ENCODE data around the gene ZNF770. TPM values are rescaled to one million over a fixed set of nuclear protein-coding genes. Genes with fewer than 3 reads are reported as not detected.
A peak's percentile ranks its signal among the peaks of the same experiment; 100 is the strongest.

ZNF770 gene
- polyA plus RNA-seq, 1 donor (not counting 4 experiments of a cell fraction or from before 2014, with no cell fraction given) = 35.9 TPM

DNA sequence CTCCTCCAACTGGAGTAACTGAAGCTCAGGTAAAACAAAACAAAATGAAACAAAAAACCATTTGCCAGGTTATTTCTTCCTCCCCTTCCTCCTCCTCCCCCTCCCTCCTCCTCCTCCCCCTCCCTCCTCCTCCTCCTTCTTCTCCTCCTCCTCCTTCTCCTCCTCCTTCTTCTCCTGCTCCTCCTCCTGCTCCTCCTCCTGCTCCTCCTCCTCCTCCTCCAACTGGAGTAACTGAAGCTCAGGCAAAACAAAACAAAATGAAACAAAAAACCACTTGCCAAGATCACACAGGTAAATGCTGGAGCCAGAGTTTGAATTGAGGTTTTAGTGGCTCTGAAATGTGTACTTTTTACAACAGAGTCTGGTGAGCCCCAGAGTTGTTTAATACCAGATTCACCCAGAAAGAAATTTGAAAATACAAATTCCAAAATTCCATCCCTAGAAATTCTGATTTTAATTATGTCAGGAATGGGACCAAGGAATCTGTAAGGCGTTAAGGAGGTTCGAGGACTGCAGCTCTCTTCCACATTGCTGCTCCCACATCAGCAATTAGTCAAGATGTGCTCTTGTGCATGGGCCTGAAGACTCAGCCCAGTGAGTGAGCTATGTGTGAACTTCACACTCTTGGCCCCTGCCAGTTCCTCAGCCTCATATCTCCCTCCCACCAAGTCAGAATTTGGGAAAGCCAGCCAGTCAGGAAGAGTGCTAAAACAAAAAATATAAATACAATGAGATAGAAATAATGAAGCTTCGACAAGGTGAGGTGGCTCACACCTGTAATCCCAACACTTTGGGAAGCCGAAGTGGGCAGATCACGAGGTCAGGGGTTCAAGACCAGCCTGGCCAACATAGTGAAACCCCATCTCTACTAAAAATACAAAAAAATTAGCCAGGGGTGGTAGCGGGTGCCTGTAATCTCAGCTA, 31.6 kb upstream of the ZNF770 start:
- Histone ChIP-seq H3K4me3 (ENCODE audit: control insufficient read depth in 2 of 3, extremely low read depth in 1 of 3, insufficient read depth in 2 of 3, low read depth in 1 of 3, low read length in 3 of 3) (no peak overlapping the region), H3K4me1 (ENCODE audit: control insufficient read depth, extremely low read depth, insufficient read depth, low read length) (no peaks in the 10 kb centered on the region), H3K27me3 (ENCODE audit: control insufficient read depth, extremely low read depth, insufficient read depth, low read length) (no peaks in the 10 kb centered on the region), H3K4me2 (ENCODE audit: control insufficient read depth, extremely low read depth, insufficient read depth, low read depth, low read length) (peak overlapping the region; percentile 46), H3K9ac (ENCODE audit: control insufficient read depth, extremely low read depth, insufficient read depth, low read length) (no peak overlapping the region), H3K27ac (ENCODE audit: control insufficient read depth, insufficient read depth, low read length) (no peak overlapping the region), H2AFZ (ENCODE audit: control insufficient read depth, low read length) (peak overlapping the region; percentile 14), H3K9me1 (ENCODE audit: control insufficient read depth, extremely low read depth, insufficient read depth, low read length) (no peaks in the 10 kb centered on the region), H4K20me1 (ENCODE audit: control insufficient read depth, extremely low read depth, insufficient read depth, low read length) (no peaks in the 10 kb centered on the region), H3K9me3 (ENCODE audit: control insufficient read depth, low read depth, low read length) (no peaks in the 10 kb centered on the region), H3K79me2 (ENCODE audit: control insufficient read depth, insufficient read depth, low read length) (no peaks in the 10 kb centered on the region), H3K36me3 (ENCODE audit: control insufficient read depth in 2 of 2, extremely low read depth in 1 of 2, insufficient read depth in 2 of 2, low read length in 2 of 2) (no peaks in the 10 kb centered on the region)
- DNase-seq (ENCODE audit: low read depth, low spot score) (peak; percentile 21), FAIRE-seq (no peak)
- no peak for TF ChIP-seq EZH2 (IDR thresholded peaks at IDR 0.05; ENCODE audit: low read length)
- no peak for TF ChIP-seq CTCF (optimal IDR thresholded peaks at IDR 0.05 in 1 of 3, IDR thresholded peaks at IDR 0.05 in 1 of 3, conservative IDR thresholded peaks at IDR 0.05 in 1 of 3; ENCODE audit: extremely low read depth in 1 of 3, insufficient read depth in 2 of 3, low read length in 3 of 3)
- dilution Hi-C loops (cut with MboI; ENCODE audit: extremely low pct_ligation_motif_present, low sequenced_read_pairs) = no loop called here

DNA sequence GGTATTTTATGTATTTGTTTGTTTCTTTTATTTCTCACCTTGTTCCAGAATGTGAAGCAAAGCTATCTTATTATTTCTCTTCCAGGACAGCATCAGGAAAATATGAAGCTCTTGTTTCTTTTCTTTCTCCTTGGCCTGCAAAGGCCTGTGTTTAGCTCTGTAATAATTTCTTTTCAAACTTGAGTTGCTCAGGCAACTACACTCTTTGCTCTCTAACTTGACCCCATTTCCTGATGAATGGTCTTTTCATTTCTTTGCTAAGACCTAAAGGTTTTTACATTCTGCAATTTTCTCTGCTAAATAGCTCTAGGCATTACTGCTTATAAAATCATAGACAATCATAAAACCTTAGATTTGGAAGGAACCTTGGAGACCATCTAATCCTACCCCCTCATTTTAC, 26.2 kb upstream of the ZNF770 start:
- no peak for FAIRE-seq
- no peak for TF ChIP-seq EZH2 (IDR thresholded peaks at IDR 0.05; ENCODE audit: low read length)
- no peak for TF ChIP-seq CTCF (optimal IDR thresholded peaks at IDR 0.05 in 1 of 3, IDR thresholded peaks at IDR 0.05 in 1 of 3, conservative IDR thresholded peaks at IDR 0.05 in 1 of 3; ENCODE audit: extremely low read depth in 1 of 3, insufficient read depth in 2 of 3, low read length in 3 of 3)
- DNase-seq (ENCODE audit: low read depth, low spot score) = no peak

More for the DNA sequence above, 26.2 kb upstream of the ZNF770 start:
- Histone ChIP-seq H3K79me2 (ENCODE audit: control insufficient read depth, insufficient read depth, low read length) (no peaks in the 10 kb centered on the region), H2AFZ (ENCODE audit: control insufficient read depth, low read length) (no peak overlapping the region), H3K36me3 (ENCODE audit: control insufficient read depth in 2 of 2, extremely low read depth in 1 of 2, insufficient read depth in 2 of 2, low read length in 2 of 2) (no peaks in the 10 kb centered on the region), H3K27ac (ENCODE audit: control insufficient read depth, insufficient read depth, low read length) (no peak overlapping the region), H4K20me1 (ENCODE audit: control insufficient read depth, extremely low read depth, insufficient read depth, low read length) (no peaks in the 10 kb centered on the region), H3K4me1 (ENCODE audit: control insufficient read depth, extremely low read depth, insufficient read depth, low read length) (peaks cover 6% of the 10 kb centered on the region), H3K4me2 (ENCODE audit: control insufficient read depth, extremely low read depth, insufficient read depth, low read depth, low read length) (no peak overlapping the region), H3K9me1 (ENCODE audit: control insufficient read depth, extremely low read depth, insufficient read depth, low read length) (no peaks in the 10 kb centered on the region), H3K9me3 (ENCODE audit: control insufficient read depth, low read depth, low read length) (no peaks in the 10 kb centered on the region), H3K27me3 (ENCODE audit: control insufficient read depth, extremely low read depth, insufficient read depth, low read length) (no peaks in the 10 kb centered on the region), H3K9ac (ENCODE audit: control insufficient read depth, extremely low read depth, insufficient read depth, low read length) (no peak overlapping the region), H3K4me3 (ENCODE audit: control insufficient read depth in 2 of 3, extremely low read depth in 1 of 3, insufficient read depth in 2 of 3, low read depth in 1 of 3, low read length in 3 of 3) (no peak overlapping the region)
- dilution Hi-C loops (cut with MboI; ENCODE audit: extremely low pct_ligation_motif_present, low sequenced_read_pairs) = no loop called here

Measured in keratinocyte (primary cell).